Measurements from ENCODE around the gene SYNPO2.
A peak's percentile ranks its signal among the peaks of the same experiment; 100 is the strongest.
"Not testable (repeated sequence)": the region's sequence is repeated elsewhere in the genome, so short reads cannot be mapped to it uniquely, and the experiment has no call there.

SYNPO2 gene

DNA sequence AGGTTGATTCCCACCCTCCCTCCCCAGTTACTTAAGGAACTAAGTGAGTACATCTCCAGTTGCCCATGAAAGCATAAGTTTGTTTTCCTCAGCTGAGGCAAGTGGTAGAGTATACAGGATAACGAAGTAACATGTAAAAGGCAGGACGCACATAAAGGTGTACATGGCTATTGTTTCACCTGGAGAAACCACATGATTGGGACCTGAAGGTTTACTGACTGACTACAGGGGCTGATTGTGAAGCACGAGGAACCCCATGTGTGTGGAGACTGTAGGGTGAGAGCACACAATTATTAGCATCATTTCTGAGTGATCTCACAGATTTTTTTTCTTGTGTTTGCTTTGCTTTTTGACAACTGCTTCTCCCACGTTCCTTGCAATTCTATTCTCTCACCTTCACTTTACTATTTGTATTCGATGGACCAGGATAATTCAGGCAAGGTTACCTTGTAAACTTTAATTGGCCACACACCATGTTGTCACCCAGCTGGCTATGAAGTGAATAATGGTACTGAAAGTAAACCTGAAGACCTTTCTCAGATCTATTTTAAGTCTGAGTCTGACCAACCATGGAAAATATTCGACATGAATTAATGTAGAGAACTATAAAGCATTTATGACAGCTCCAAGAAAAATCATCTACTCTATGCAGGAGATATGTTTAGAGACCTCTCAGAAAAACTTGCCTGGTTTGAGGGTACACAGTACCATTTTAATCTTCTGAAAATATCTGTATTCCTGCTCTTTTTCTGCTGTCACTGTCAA lies 144.4 kb downstream of the SYNPO2 start:
- no peak for DNase-seq (ENCODE audit: low read depth)

- no peak for DNase-seq (ENCODE audit: low read depth)
Measured at GRCh38 chr4:119034276-119035008, 145.8 kb downstream of the SYNPO2 start.

DNA sequence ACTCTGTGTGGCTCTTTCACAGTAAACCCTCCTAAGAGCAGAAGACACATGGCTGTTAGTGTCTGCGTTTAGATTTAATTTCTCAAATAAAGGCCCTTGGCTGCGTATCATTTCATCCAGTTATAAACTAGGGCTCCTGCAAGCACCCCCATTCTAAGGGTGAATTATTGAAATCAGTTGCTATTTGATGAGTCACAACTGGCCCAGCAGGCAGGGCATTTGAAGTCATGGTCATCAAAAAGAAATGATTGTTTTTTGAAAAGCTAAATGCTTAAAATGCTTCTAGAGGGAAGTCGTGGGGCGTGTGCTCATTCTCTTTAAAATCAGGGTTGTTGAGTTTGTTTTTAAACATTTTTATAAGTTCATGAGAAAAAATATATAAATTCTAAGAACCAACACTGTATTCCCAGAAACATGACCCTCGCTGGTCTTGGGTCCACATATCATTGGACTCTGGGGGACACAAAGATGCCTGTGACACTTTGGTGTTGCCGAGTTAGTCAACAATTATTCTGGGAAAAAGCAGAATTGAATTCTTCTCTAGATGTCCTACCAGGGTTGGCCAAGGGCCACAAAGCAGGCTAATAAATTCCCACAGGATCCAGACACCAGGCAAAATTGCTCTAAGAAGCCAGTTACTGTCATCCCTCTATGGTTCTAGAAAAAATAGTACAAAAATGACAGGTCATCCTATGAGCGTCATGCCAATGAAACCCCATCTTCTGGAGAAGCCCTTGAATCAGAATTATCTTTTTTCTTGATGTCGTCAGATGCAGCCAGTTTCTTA lies 147.5 kb downstream of the SYNPO2 start:
- no peak for DNase-seq (ENCODE audit: low read depth)

DNA sequence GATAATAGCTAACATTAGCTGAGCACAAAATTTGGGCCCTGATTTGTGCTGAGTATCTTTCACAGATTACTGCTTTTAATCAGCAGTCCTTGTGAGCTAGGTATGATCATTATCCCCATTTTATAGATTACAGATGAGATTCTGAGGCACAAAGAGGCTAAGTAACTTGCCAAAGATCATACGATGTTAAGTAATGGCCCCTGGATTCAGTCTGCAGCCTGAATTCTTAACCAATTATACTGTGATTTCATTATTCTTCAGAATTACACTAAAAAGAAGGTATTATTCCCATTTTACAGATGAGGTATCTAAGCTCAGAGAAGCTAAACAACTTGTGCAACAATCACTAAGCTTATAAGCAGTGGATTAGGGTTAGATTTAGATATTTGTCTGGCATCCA lies 149.1 kb downstream of the SYNPO2 start:
- no peak for DNase-seq (ENCODE audit: low read depth)

DNA sequence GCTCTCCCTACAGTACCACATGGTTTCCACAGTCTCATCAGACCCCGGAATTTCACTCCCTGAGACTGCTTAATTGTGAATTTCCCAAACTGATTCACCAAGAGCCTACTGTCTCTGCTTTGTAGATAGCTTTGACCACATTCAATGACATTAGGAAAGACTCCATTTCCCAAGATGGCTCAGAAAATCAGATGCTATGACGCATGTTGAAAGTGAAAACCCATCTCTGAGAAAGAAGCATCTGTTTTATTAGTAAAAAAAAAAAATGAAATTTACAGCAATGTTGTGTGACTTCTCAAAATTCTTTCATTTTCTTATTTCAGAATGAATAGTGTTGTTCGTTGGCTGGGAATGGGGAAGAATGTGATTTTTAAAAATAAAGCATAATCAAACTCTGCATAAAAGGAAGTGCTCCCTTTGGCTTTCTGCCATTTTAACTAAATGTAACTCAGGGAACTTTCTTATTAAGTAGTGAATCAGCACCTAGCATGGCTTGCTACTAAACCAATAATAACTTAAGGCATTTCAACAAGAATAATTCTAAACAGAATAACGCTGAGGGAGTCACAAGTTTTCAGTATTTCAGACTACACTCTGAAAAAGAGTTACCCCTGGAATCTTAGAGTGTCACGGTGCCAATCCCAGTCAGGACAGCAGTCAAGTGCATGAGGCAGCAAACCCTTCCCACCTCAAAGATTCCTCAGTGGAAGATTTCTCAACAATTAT lies 149.6 kb downstream of the SYNPO2 start:
- no peak for DNase-seq (ENCODE audit: low read depth)

- no peak for DNase-seq (ENCODE audit: low read depth)
Measured at GRCh38 chr4:119039160-119039559, 150.5 kb downstream of the SYNPO2 start.

GRCh38 chr4:119039779-119040178 lies 151.1 kb downstream of the SYNPO2 start:
- no peak for DNase-seq (ENCODE audit: low read depth)

DNA sequence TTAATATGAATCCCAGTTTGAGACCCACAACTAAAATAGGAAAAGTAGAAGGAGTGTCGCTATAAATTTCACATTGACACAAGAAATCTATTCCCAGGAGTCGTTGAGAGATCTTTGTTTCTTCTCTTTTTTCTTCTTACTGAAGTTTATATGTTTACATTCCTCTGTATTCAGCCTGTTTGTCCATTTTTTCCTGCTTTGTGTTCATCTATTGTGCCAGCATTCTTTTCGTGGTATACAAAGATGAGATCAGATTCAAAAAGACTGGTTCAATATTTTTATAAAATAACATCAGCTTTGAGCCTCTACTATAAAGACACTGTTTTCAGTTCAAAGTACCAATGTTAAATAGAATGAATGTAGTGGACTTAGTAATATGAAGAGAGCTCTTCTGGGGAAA lies 151.6 kb downstream of the SYNPO2 start:
- DNase-seq (ENCODE audit: low read depth): no peak

DNA sequence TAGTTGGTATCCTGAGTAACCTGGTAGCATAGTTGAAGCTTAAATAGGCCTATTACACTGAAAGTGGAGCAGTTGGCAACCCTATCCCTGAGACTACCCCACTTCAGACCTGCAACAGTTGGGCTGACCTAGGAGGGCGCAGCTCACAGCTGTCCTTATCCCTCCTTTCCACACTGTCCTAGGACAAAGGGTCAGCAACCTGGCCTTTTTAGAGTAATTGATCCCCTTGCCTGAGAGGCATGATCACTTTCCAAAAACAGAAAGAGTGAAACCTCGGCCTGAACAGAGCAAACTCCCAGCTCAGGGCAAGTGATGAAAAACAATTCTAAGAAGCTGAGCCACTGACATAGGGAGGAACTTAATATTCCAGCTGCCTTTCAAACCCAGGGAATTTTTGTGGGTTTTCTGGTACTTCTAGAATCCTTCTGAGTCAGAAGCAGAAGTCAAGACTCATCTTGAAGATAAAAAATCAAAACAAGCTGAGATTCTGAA lies 152.1 kb downstream of the SYNPO2 start:
- DNase-seq (ENCODE audit: low read depth): no peak

- DNase-seq (ENCODE audit: low read depth): no peak
Measured at GRCh38 chr4:119041396-119041795, 152.7 kb downstream of the SYNPO2 start.

- DNase-seq (ENCODE audit: low read depth): peak; percentile 35
Measured at GRCh38 chr4:119041951-119042560, 153.4 kb downstream of the SYNPO2 start.

- no peak for DNase-seq (ENCODE audit: low read depth)
Measured at GRCh38 chr4:119046263-119046662, 157.6 kb downstream of the SYNPO2 start.

DNA sequence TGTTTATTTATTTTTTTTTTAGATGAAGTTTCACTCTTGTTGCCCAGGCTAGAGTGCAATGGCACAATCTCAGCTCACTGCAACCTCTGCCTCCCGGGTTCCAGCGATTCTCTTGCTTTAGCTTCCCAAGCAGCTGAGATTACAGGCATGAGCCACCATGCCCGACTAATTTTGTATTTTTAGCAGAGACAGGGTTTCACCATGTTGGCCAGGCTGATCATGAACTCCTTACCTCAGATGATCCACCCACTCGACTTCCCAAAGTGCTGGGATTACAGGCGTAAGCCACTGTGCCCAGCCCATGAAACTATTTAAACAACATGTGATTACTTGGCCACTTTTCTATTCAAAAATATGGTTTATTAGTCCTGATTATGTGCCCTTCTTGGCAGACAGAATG lies 158.4 kb downstream of the SYNPO2 start:
- DNase-seq (ENCODE audit: low read depth): not testable (repeated sequence)

DNA sequence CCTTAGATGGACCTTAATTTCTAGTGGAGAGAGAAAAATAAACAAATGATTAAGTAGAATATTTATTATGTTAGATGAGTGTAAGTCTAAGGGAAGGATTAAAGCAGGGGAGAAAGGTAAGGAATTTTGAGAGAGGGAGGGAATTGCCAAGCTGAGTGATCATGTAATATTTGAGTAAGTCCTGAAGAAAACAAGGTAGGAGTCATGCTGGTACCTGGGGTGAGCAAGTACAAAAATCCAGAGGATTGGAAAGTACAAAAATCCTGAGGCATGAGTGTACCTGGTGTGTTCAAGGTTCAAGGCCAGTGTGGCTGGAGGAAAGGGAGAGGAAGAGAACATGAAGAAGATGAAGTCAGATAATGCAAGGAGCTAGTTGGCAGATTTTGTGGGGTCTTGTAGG lies 159.8 kb downstream of the SYNPO2 start:
- DNase-seq (ENCODE audit: low read depth): no peak

DNA sequence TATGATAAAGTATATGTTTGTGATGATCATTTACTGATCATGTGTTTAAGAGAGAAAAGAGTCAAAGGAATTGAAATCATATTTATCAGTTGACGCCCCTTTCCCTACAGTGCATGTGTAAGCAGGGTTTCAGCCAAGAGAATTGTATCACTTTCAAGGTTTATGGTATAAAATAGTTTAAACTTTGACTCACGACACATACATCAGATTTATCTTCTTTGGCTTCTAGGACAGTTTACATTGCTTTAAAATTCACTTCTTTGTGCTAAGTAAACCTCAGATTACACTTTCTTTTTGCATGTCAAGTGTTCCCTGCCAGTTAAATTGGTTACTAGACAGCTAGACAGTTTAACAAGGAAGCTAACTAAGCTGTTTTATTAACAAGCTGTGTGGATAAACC lies 160.7 kb downstream of the SYNPO2 start:
- DNase-seq (ENCODE audit: low read depth): no peak

- no peak for DNase-seq (ENCODE audit: low read depth)
Measured at GRCh38 chr4:119050527-119051090, 162.0 kb downstream of the SYNPO2 start.

GRCh38 chr4:119053245-119053644 lies 164.6 kb downstream of the SYNPO2 start:
- no peak for DNase-seq (ENCODE audit: low read depth)

- no peak for DNase-seq (ENCODE audit: low read depth)
Measured at GRCh38 chr4:119053997-119054396, 165.3 kb downstream of the SYNPO2 start.

- no peak for DNase-seq (ENCODE audit: low read depth)
Measured at GRCh38 chr4:119057417-119057816, 168.8 kb downstream of the SYNPO2 start.

GRCh38 chr4:119059221-119059620 lies 170.6 kb downstream of the SYNPO2 start:
- DNase-seq (ENCODE audit: low read depth): no peak

GRCh38 chr4:119067125-119067524 lies 178.5 kb downstream of the SYNPO2 start:
- not testable (repeated sequence) for DNase-seq (ENCODE audit: low read depth)

Data from stimulated activated CD4-positive, alpha-beta T cell treated with anti-CD3 and anti-CD28 coated beads, Interleukin-2, amount 100 ng/mL, for 4 hours (primary cell).